Fibroblast of upper back skin (primary cell): Measurements from ENCODE around the gene AQP12A.
"Not testable (repeated sequence)": the region's sequence is repeated elsewhere in the genome, so short reads cannot be mapped to it uniquely, and the experiment has no call there.

Experiments
- DNase-seq: peaks from one replicate; pipeline ENCODE4 v3.0.0-alpha.2; 2013

Gene AQP12A

DNA sequence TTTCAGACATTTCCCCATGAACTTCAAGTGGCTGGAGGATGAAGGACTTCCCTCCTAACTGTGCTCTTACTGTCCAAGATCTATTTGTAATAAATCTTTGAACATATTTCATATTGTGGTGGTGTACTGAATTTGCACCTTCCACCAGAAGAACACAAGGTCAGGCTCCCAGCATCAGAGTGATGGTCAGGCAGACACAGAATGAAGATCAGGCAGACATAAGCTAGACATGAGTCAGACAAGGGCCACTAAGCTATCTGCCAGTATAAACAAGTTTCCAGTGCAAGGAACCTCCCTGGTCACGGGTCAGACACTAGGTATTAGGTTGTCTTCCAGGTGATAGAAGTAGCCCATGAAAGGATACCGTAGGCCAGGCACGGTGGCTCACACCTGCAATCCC lies 29.0 kb upstream of the AQP12A start:
- DNase-seq: no peak

DNA sequence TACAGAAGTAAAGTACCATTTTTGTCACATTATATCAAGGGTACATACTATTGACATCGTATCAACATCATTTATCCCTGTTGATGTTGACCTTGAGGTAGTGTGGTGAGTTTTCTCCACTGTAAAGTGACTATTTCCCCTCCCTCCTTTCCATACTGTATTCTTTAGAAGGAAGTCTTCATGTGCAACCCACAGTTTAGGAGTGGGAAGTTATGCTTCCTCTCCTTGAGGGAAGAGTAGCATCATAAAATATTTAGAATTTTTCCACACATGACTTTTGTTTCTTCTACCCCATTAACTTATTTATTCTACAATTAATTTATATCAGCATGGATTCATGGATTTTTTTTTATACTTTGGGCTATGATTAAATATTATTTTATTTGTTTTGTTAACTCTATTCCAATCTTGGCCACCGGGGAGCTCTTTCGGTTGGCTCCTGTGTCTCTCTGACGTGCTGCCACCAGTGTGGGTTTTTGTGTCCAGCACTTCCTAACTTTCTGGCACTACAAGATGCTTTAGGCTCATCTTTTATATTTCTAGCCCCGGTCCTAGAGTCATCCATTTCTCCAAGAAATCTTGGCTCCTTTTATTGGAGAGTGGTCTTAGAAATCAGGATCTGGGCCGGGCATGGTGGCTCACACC lies 28.0 kb upstream of the AQP12A start:
- no peak for DNase-seq

DNA sequence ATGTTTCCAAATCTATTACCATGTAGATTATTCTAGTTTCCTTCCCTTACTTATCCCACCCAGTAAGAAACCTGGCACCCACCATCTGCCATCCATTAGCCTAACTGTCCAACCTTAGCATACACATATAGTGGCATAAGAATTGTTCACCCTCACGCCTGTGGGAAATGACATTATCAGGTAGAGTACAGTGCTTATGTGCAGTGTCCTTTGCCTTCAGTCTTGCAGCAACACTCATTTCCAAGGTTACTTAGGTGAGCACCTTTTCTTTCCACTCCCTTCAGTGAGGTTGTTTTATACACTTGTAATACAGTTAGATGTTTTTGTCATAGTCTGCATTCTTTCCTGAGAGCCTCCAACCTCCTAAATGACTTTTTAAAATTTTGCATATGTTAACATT lies 27.0 kb upstream of the AQP12A start:
- no peak for DNase-seq

DNA sequence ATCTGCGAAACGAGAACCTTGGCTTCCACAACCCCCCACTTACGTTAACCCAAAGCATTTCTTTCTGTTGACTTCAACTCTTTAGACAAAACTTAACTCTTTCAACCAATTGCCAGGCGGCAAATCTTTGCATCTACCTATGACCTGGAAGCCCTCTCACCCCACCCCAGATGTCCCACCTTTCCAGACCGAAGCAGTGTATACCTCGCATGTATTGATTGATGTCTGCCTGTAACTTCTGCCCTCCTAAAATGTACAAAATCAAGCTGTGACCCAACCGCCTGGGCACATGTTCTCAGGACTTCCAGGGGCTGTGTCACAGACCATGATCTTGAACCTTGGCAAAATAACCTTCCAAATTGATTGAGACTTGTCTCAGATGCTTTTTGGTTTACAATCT lies 21.3 kb upstream of the AQP12A start:
- DNase-seq: no peak

DNA sequence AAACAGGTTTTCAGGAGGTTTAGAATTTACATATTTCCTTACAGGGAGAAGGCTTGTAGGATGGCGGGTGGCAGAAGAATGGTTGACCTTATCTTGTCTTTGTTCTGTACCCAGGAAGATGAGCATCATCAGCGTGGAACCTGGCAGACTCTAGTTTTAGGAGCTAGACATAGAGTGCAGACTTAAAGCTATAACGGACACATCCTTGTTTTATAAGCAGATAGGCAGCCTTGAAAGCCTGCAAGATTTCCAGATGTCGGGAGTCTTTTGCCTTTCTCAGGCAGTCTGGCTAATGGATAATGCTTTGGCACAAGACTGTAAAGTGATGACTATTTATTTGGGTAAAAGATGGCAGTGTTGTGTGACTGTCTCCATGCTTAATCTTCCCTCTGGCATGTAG lies 20.7 kb upstream of the AQP12A start:
- no peak for DNase-seq

DNA sequence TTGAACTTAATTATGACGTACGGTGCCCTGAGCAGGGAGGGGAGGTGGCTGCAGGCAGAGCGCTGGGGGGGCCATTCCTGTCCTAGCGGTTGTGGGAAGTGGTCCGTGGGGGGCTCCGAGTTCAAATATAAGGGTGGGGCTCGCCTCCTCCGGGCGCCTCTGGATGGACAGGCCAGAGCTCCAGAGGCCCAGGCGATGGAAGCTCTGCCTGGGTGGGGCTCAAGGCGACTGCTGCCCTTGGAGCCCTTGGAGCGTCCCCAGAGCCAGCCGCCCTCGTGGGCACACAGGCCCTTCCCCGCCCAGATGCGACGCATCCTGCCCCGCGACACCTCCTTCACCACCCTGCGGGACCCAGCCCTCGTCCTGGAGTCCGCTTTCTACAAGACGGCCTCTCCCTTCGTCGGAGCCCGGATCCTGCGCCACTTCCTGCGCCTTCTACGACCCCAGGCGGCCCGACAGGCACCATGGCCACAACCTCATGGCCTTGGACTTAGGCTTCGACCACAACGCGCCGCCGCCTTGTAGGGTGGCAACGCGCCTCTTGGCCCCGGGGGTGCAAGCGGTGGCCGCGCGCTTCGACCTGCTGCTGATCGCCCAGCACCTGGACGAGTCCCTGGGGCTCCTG lies 19.5 kb upstream of the AQP12A start:
- no peak for DNase-seq

DNA sequence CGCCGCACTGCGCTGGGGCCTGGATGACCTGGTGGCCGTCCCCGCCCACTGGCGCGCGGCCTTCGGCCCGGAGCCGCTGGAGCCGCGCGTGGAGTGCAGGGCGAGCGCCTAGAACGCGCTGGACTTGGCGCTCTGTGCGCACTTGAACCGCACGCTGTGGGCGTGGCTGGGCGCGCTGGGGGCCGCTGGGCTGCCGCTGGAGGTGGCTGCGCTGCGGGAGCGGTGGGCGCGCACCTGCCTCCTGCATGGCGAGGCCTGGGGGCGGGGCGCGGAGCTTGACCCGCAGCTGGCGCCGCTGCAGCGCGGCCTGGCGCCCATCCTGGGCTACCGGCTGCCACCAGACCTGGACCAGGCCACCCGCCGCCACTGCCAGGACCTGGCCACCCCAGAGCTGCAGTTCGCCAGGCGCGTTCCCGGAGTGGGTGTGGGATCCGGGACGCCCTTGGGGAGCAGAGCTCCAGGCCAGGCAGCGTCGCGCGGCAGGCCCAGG lies 18.9 kb upstream of the AQP12A start:
- DNase-seq: no peak

DNA sequence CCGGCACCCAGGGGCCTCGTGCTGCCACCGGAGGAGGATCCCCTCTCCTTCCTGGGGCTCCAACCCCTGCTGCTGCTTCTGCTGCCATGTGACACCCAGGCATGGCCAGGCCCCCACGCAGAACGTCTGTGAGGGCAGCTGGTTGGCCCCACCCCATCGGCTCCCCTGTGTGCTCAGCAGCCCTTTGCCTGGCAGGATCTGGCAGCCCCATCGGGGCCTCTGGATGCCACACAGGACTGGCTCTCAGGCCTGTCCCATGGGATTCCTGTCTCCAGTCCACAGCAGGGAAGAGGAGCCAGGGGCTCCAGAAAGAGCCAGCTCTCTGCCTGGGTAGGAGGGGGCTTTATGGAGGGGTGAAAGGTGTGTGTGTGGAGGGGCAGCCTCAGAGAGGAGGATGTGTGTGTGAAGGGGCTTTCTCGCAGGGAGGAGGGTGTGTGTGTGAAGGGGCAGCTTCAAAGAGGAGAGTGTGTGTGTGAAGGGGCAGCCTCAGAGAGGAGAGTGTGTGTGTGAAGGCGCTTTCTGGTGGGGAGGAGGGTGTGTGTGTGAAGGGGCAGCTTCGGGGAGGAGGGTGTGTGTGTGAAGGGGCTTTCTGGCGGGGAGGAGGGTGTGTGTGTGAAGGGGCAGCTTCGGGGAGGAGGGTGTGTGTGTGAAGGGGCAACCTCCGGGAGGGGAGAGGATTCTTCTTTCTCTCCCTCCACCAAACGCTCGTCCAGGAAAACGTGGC lies 17.0 kb upstream of the AQP12A start:
- not testable (repeated sequence) for DNase-seq

DNA sequence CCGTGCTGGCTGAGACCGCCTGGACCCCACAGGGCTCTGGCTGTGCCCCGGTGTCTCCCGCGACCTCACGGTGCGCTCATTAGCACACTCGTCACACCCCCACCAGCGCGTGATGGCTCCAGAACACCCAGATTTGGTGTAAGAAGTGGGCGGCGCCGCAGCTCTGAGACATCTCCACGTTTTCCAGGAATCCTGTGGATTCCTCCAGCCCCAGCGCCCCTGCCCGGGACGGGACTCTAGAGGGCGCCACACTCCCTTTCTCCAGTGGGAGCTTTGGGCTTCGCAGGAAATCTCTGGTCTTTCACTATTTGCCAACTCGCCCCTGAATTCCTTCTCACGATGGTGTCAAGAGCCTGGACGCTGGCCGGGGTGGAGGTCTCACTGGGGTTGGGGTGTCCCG lies 16.3 kb upstream of the AQP12A start:
- DNase-seq: not testable (repeated sequence)

DNA sequence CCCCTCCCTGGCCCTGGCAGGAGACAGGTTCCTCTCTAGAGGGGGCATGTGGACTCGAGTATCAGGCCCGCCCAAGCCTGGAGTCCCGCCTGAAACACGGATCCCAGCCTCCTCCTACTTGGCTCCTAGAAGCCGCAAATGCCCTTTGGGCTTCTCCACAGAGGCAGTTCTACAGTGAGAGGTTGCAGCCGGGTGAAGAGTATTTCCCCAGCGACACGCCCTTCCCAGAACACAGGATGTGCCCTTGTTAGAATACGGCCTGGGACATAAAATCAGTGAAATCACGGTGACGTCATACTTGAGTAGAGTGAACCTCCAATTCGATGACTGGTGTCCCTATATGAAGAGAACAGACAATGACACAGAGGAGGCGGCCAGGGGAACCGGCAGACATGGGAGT lies 13.6 kb upstream of the AQP12A start:
- not testable (repeated sequence) for DNase-seq

DNA sequence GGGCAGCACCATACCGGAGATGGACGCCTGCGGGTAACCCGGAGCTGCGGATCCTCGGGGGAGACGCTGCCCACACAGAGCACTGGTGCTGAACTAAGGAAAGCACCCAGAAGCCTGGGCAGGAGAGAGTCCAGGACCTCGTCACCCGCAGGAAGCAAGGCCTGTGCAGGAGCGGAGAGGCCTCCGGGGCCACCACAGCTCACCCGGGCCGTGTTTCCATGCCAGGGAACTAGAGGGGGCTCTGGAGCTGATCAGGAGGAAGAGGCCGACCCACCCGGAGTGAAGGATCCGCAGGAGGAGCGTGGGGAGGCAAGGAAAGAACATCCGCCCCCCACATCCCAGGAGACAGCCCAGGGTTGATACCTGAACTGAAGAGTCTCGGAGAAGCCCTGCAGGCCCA lies 12.8 kb upstream of the AQP12A start:
- not testable (repeated sequence) for DNase-seq

DNA sequence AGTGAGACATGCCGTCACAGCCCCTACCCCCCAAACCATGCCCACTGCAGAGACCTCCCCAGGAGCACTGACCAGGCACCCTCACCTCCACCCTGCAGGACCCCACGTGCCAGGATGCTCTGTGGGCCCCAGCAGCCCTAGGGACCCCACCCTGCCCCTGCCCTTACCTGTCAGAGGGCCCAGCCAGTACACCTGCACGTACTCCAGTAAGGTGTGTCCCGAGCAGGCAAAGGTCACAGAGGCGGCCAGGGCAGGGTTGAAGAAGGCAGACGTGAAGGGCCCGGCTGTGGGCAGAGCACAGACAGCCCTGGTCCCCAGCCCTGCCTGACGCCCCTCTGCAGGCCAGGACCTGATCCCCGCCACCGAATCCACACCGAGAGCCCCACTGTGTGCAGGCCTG lies 11.5 kb upstream of the AQP12A start:
- DNase-seq: not testable (repeated sequence)

DNA sequence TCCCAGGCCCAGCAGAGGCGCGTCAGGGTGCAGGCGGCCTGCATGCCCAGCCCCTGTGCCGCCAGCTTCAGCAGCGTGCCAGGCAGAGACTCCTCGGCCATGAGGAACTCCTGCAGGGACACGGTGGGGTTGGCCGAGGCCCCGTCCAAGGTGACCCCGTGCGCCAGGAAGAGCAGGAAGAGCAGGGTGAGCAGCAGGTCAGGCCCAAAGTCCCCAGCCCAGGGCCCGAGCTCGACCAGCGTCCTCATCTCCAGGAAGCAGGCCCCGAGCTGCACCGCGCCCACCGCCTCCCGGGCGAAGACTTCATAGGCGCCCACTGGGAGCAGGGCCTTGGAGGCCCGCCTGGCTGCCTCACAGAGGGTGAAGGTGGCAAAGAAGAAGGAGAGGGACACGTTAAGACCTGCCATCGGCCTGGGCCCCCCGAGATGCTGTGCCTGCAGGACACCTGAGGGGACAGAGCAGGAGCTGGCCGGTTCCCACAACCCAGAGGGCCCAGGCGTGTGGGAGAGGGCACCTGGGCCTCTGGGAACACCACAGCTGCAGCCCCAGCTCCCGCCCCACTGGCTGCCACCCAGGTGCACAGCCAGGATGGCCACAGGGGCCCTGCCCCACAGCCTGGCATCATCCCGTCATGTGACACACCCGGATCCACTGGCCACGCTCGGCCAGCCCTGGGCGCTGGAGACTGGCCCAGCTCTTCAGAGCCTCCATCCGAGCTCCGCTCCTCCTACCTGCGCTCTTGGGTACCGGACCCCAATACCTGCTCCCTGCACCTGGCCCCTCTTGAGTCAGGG lies 9.0 kb upstream of the AQP12A start, which contains the start of gene AQP12B:
AQP12B (minus strand) TSS at position 455 of the 794 bp plus-strand sequence; CDS start at position 407, 48 bp downstream.
- not testable (repeated sequence) for DNase-seq

DNA sequence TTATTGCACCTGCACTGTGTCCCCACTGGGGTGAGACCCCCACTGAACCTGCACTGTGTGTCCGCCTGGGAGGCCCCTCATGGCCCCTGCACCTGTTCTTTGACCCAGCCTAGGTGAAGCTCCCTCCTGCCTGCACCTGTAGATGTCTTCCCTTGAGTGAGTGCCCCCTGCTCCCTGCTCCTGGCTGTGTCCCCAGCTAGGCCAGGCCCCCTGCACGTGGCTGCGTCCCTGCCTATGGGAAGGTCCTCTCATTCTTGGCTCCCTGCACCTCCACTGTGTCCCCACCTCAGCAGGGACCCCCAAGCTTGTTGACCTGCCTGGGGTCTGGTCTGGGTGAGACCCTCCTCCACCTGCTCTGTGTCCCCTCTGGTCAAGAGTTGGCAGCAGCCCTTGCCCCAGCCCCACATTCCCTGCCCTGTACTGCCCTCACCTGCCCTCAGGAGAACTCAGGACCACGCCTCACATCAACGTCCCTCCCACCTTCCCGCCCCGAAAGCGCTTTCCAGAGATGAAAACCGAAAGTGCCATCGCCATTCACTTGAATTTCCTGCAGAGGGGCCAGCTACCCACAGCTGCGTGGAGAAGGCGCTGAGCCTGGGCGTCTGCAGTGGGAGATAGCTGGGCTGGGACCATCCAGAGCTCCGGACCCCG lies 8.2 kb upstream of the AQP12A start:
- DNase-seq: not testable (repeated sequence)

DNA sequence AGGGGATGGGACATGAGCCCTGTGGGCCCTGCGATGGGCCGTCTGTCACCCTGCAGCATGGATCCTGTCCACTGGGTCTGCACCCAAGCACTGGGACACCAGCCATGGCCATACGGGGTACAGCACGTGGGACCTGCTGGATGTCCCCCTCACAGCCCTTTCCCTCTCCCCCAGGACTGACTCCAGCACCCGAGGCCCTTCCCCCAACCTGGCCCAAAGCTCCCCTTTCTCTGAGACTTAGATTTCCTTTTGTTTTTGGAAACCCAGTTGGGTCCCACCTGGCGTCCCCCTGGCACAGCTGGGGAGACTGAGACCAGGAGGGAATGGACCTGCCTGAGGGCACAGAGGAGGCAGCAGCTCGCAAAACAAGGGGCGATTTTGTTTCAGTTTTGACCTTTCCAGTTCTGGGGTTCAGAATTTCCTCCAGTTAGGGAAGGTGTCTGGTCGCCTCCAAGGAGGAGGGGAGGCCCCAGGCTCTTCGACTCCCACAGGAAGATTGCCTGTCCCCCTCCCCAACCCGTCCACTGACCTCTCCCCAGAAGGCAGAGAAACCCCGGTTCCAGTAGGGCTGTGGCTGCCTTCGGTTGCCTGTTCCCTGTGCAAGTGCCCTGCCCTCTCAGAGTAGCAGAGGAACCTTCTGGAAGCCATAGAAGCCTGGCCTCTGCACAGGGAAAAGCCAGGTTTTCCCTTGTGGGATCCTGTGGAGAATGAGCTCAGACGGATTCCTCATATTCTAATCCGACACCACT lies 7.5 kb upstream of the AQP12A start:
- DNase-seq: not testable (repeated sequence)

DNA sequence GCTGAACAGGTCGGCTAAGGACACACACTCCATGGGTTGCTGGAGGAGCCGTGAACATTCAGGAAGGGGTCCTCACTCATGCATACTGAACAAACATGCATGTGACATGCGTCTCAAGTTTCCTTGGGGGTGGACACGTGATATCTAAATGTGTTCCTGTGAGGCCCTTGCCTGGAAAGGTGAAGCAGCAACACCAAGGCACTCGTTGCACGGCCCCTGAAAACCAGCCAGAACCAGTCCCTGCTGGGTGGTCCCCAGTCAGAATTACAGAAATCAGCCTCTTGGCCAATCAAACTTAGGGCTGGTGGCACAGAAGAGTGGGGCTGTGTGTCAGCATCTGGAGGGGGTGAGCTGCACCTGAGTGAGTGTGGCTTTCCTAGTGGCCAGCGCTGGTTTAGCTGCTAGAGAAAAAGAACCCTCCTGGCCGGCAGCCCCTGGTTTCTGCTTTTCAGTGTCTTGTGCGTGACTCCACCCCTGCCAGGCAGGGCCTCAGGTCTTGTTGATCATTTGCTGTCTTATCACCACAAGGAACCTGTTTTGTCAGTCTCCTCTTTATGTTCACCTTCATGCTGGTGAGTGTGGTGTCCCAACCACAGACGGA lies 5.8 kb upstream of the AQP12A start:
- DNase-seq: no peak

DNA sequence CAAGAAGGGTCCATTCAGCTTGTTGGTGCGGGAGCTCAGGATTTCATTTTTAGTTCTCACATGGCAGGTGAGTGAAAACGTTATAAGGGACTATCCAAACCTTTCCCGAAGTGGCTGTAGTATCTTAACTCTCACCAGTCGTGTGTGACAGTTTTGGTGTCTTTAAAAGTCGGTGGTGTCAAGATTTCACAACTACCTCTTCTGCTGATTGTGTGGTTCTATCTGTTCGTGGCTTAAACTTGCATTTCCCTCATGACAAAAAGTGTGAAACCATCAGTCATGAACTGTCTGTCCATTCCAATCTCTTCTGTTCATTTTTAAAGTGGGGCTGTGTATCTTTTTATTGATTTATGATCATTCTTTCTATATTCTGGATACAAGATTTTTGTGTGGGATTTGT lies 5.2 kb upstream of the AQP12A start:
- no peak for DNase-seq

DNA sequence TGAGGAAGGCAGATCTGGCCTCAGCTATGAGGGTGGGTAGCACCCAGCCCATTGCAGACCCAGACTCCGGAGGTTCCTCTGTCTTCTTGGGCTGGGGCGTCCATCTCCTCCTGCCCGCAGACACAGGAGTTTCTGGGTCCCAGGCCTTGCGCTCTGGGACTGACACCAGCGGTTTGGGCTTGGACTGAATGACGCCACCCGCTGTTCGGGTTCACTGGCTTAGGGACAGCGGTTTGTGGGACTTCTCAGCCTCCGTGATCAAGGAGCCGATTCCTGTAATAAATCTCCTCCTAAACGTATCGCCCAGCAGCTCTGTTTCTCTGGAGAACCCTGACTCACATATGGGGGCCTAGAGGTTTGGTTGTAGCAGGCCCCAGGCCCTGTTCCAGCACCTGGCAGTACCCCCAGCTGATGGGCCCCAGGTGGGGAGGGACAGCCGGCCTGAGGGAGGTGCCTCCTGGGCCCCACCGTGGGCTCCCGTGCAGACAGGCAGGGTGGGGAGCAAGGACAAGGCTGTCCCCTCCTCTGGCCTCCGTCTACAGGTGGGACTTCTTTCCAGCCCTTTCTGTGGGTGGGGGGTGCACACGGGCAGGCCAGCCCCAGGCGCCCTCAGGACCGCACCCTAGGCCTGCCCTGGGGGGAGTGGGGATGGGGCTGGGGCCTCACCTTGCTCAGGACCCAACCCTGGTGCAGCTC lies 4.5 kb upstream of the AQP12A start:
- no peak for DNase-seq

DNA sequence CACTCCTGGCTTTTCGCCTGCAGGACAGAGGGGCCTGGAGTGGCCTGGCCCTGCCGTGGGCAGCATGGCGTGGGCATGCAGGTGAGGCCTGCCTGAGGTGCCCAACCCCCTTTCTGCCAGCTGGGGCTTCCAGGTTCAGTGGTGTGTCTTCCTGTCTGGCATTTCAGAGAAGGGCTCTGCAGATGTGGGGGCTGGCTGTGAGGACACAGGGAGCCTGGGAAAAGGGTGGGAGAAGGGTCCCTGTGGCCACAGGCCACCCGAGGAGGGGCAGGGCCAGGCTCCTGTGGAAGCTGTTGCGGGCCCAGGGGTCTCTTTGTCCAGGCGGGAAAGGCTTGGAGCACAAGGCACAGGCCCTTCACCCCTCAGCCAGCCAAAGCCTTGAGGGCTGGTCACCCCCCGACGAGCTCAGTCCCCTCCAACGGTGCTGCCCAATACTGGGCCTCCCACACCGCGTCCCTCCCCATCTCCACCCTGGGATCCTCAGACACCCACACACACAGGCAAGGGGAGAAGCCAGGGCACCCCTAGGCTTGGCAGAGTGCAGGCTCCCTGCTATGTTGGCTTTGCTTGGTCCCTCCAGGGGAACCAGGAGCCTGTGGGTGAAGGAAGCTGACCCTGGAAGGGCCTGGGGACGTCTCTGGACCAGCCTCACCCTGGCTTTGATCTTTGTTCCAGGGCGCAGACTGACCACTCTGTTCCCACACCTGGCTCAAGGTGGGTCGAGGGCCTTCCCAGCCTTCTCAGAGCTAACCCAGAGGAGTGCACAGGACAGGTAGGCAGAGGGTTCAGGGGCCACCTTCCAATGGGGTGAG lies 3.7 kb upstream of the AQP12A start:
- DNase-seq: no peak

DNA sequence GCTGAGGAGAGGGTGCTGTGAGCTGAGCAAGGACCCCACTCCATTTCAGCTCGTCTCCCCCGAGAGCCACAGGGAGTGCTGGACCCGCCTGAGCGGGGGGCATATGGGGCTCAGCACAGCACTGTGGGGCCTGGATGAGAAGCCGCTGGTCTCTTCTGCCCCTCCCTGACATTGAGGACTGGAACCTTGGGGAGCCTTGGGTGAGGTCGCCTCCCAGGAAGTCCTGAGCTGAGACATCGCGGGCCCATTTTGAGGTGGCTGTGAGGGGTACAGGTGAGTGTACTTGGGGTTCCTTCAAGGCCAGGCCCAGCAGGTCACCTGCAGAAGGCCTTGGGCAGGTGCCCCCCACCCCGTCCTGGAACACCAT lies 3.1 kb upstream of the AQP12A start:
- no peak for DNase-seq
